RWPE1 (cell line): ENCODE data around the gene PDE7B.

Experiments used
- CTCF ChIA-PET: fragments of 350-600 bp; sonication (Branson Sonifier 250); formaldehyde crosslinking; extraction: SDS; loops from one replicate; lab custom pipeline; 2021; lab: Yijun Ruan, JAX
- POLR2A ChIA-PET: fragments of 400-600 bp; formaldehyde crosslinking; extraction: SDS; loops from one replicate; lab custom pipeline; 2020; ENCODE audit warnings: antibody characterized with exemption; ENCODE audit not compliant: low non-redundant PET; lab: Yijun Ruan, JAX
- DNase-seq: peaks from one replicate; pipeline ENCODE4 v3.0.0; 2012; ENCODE audit warnings: low spot score
- H3K27ac ChIP-seq: fragments of 450-650 bp; 2 replicates; pipeline ENCODE4 v1.5.1; 2017
- TF ChIP-seq, protein P1 (sequence below): fragments of 450-650 bp; conservative IDR thresholded peaks from 2 replicates; pipeline ENCODE4 v1.5.1; 2017; ENCODE audit warnings: low read depth, mild to moderate bottlenecking

Gene PDE7B

GRCh38 chr6:135946674-135947073, 95.2 kb downstream of the PDE7B start:
- CTCF ChIA-PET: no interaction called here
- POLR2A ChIA-PET: no interaction called here
- no peak for DNase-seq
- no peak overlapping the region for H3K27ac ChIP-seq
- TF ChIP-seq, protein P1, sequence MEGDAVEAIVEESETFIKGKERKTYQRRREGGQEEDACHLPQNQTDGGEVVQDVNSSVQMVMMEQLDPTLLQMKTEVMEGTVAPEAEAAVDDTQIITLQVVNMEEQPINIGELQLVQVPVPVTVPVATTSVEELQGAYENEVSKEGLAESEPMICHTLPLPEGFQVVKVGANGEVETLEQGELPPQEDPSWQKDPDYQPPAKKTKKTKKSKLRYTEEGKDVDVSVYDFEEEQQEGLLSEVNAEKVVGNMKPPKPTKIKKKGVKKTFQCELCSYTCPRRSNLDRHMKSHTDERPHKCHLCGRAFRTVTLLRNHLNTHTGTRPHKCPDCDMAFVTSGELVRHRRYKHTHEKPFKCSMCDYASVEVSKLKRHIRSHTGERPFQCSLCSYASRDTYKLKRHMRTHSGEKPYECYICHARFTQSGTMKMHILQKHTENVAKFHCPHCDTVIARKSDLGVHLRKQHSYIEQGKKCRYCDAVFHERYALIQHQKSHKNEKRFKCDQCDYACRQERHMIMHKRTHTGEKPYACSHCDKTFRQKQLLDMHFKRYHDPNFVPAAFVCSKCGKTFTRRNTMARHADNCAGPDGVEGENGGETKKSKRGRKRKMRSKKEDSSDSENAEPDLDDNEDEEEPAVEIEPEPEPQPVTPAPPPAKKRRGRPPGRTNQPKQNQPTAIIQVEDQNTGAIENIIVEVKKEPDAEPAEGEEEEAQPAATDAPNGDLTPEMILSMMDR: no peak

GRCh38 chr6:135950669-135951068, 99.2 kb downstream of the PDE7B start:
- TF ChIP-seq, protein P1: no peak
- no peak for DNase-seq
- no peak overlapping the region for H3K27ac ChIP-seq
- CTCF ChIA-PET: no interaction called here
- POLR2A ChIA-PET: no interaction called here

DNA sequence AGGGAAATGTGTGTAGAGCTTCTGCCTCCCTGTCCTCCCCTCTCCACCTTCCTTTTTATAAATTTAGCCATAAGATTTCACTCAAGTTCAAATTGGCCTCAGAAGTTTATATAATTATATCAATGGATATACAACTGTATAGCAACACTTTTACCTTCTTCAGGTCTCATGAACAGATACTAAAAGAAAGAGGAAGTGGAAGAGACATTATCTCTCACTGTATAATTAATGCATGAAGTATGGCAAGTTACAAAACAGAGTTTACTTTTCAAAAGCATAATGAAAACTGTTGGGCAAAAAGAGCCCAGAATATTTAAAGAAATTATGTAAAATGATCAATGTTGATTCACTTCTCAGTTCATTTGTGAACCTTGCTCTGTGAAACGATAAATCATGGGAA, 99.7 kb downstream of the PDE7B start:
- H3K27ac ChIP-seq: no peak overlapping the region
- ChIA-PET POLR2A (no interaction called here), CTCF (no interaction called here)
- TF ChIP-seq, protein P1: no peak
- DNase-seq: no peak

DNA sequence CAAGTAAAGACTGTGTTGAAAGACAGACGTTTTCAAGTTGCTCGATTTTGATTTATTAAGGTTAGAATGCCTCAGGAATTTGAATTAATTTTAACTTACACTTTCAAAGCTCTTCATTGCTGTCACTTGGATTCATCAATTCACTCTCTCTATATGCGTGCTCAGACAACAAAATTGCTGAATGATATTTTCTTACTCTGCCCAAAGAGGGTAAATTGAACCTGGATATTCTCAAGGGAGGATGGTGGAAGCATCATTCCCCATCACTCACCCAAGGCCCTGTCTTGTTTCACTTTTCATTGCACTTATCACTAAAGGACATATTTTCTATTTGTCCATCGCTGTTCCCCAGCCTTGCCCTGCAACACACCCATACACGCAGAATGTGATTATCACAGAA, 102.3 kb downstream of the PDE7B start:
- TF ChIP-seq, protein P1: no peak
- CTCF ChIA-PET: no interaction called here
- no peak overlapping the region for H3K27ac ChIP-seq
- no peak for DNase-seq
- POLR2A ChIA-PET: no interaction called here

GRCh38 chr6:135955099-135955498, 103.6 kb downstream of the PDE7B start:
- no peak for DNase-seq
- ChIA-PET POLR2A (no interaction called here), CTCF (no interaction called here)
- TF ChIP-seq, protein P1: no peak
- H3K27ac ChIP-seq: no peak overlapping the region

DNA sequence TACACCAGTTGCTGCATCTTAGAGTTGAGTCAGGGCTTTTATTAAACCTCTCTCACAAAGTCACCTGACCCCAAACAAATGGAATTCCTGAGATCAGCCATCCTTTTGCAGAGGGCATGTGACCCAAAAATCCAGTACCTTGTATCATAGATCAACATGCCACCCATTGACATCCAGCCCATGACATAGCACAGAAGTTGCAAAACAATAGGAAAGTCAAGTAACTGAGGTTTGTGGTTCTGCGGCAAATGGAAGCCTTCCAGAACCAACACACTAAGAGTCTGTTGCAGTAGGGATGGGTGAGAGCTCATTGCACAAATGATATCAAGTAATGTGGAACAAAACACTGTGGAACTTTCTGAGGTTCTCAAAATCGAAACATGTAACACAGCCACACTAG, 111.2 kb downstream of the PDE7B start:
- CTCF ChIA-PET: no interaction called here
- no peak overlapping the region for H3K27ac ChIP-seq

More for the DNA sequence above, 111.2 kb downstream of the PDE7B start:
- DNase-seq: no peak
- POLR2A ChIA-PET: no interaction called here
- TF ChIP-seq, protein P1: no peak
